ENCODE data around the gene WDTC1. TPM values are rescaled to one million over a fixed set of nuclear protein-coding genes. Genes with fewer than 3 reads are reported as not detected.
A peak's percentile ranks its signal among the peaks of the same experiment; 100 is the strongest.

WDTC1 gene
- total RNA-seq, 1 experiment from 2014 or later: 24.6 TPM

DNA sequence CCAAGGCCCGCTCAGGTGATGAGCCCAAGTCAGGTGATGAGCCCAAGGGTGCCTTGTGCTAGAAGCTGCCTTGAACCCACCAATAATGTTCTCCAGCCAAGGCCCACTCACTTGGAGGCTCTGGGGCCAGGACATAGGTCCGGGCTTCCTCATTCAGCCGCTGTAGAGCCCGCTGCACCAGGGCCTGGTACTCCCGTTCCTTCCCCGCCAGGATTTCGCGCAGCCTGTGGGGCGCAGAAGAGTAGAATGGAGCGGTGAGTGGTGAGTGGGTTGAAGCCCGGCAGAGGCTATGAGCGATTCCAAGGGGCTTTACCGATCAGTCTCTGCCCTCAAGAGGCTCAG is 121.8 kb downstream of the WDTC1 start:
- intact Hi-C loops (cut with micrococcal nuclease; ENCODE audit: unreplicated experiment): no loop called here
- CTCF ChIA-PET: no interaction called here
- H3K27ac ChIP-seq (ENCODE audit: low read length): no peak overlapping the region
- H3K36me3 ChIP-seq (ENCODE audit: control insufficient read depth, insufficient read depth, low read length): no peaks in the 10 kb centered on the region; the same call in 1 of the 2 replicates
- no peaks in the 10 kb centered on the region for H3K27me3 ChIP-seq (ENCODE audit: control insufficient read depth, insufficient read depth, low read length)
- no peak for ATAC-seq
- in situ Hi-C loops (cut with HindIII; ENCODE audit: low pct_unique_long_range_greater_than_20kb, low sequenced_read_pairs): no loop called here
- no peaks in the 10 kb centered on the region for H3K9me3 ChIP-seq (ENCODE audit: control insufficient read depth, insufficient read depth, low read depth, low read length)
- no peak for DNase-seq (ENCODE audit: low read depth, low spot score)
- no peak overlapping the region for H3K4me3 ChIP-seq (ENCODE audit: low read depth in 2 of 2, low read length in 2 of 2)
- POLR2A ChIA-PET: no interaction called here
- no TSS peak for BruUV-seq (replicated peaks)
- TF ChIP-seq POLR2AphosphoS5 (IDR thresholded peaks at IDR 0.05; ENCODE audit: low read depth, low read length) (no peak), SIN3A (IDR thresholded peaks at IDR 0.05; ENCODE audit: borderline replicate concordance, insufficient read depth, low read depth, low read length) (no peak)
- TF ChIP-seq, protein P1, sequence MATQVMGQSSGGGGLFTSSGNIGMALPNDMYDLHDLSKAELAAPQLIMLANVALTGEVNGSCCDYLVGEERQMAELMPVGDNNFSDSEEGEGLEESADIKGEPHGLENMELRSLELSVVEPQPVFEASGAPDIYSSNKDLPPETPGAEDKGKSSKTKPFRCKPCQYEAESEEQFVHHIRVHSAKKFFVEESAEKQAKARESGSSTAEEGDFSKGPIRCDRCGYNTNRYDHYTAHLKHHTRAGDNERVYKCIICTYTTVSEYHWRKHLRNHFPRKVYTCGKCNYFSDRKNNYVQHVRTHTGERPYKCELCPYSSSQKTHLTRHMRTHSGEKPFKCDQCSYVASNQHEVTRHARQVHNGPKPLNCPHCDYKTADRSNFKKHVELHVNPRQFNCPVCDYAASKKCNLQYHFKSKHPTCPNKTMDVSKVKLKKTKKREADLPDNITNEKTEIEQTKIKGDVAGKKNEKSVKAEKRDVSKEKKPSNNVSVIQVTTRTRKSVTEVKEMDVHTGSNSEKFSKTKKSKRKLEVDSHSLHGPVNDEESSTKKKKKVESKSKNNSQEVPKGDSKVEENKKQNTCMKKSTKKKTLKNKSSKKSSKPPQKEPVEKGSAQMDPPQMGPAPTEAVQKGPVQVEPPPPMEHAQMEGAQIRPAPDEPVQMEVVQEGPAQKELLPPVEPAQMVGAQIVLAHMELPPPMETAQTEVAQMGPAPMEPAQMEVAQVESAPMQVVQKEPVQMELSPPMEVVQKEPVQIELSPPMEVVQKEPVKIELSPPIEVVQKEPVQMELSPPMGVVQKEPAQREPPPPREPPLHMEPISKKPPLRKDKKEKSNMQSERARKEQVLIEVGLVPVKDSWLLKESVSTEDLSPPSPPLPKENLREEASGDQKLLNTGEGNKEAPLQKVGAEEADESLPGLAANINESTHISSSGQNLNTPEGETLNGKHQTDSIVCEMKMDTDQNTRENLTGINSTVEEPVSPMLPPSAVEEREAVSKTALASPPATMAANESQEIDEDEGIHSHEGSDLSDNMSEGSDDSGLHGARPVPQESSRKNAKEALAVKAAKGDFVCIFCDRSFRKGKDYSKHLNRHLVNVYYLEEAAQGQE (IDR thresholded peaks at IDR 0.05; ENCODE audit: insufficient read depth in 1 of 2, low read depth in 2 of 2, low read length in 1 of 2): no peak
- peaks cover 5% of the 10 kb centered on the region for H3K4me1 ChIP-seq (ENCODE audit: control insufficient read depth, insufficient read depth, low read length)

DNA sequence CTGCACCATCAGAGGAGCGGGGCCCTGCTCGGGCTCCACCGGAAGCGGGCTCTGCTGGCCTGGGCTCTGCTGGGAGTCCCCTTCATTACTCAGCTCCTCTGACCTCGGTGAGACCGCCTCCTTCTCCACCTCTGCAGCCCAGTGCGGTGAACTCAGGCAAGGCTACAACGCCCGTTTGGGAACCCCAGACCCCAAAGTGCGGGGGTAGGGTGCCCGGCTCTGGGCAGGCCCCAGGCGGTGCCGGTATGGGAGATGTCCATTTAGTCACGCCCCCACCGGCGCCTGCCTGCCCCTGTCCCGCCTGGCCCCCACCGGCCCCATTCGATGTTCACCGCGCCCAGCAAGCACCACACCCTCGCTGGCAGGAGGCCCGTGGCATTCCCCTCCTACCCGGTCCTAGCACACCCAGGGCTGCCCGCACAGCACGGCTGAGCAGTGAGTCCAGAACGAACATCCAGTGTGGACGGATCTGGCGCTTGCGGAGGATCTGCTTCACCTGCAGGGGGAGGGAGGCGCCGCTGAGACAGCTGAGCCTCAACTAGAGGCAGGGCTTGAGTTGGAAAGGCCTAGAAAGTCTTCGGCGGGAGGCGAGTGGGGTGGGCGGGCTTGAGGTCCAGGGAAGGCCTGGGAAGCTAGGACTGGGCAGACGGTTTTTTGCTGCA is 122.3 kb downstream of the WDTC1 start:
- POLR2A ChIA-PET: no interaction called here
- no TSS peak for BruUV-seq (replicated peaks)
- ATAC-seq: no peak

DNA sequence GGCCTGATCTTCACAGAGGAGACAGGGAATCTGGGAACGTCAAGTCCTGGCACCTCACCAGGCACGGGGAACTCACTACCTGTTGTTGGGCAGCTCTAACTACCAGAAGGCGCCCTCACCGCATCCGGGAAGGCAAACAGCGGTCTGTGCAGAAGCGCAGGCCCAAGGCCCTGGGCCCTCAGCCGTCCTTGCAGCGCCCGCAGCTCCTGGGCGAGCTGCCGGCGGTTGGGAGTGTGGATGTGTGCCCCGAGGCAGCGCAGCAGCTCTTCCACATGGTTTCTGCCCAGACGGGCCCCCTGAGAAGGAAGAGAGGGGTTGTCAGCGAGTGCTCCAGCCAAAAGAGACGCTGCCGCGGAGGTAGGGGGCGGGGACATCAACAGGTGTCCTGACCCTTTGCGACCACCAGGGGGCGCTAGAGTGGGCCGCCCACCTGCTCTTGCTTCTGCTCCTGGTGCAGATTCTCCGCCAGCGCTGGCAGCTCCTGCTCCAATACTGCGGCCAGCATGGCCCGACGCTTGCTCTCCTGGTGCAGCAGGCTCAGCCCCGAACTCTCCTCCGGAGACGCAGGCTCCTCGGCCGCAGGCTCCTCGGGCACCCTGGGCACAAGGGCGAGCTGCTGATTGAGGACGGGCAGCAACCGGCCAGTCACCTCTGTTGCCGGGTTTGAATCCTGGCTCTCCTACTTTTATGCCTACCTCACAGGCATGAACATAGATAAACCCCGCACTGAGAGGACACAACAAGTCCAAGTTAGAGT is 123.0 kb downstream of the WDTC1 start:
- ChIA-PET POLR2A (no interaction called here), CTCF (interaction anchor here (0.5 to 2.2 kb wide), 6 partner anchors 9 to 411 kb away, joined by 3 to 12 read pairs (median 6); partner anchors contain the start of gene MAP3K6)
- in situ Hi-C loops (cut with HindIII; ENCODE audit: low pct_unique_long_range_greater_than_20kb, low sequenced_read_pairs): no loop called here
- Histone ChIP-seq H3K36me3 (ENCODE audit: control insufficient read depth, insufficient read depth, low read length) (no peaks in the 10 kb centered on the region; the same call in 1 of the 2 replicates), H3K27ac (ENCODE audit: low read length) (no peak overlapping the region), H3K9me3 (ENCODE audit: control insufficient read depth, insufficient read depth, low read depth, low read length) (no peaks in the 10 kb centered on the region), H3K27me3 (ENCODE audit: control insufficient read depth, insufficient read depth, low read length) (no peaks in the 10 kb centered on the region), H3K4me3 (ENCODE audit: low read depth in 2 of 2, low read length in 2 of 2) (no peak overlapping the region), H3K4me1 (ENCODE audit: control insufficient read depth, insufficient read depth, low read length) (no peaks in the 10 kb centered on the region)
- no TSS peak for BruUV-seq (replicated peaks)
- intact Hi-C loops (cut with micrococcal nuclease; ENCODE audit: unreplicated experiment): no loop called here
- peak; percentile 83 for ATAC-seq
- no peak for DNase-seq (ENCODE audit: low read depth, low spot score)
- no peak for TF ChIP-seq SIN3A (IDR thresholded peaks at IDR 0.05; ENCODE audit: borderline replicate concordance, insufficient read depth, low read depth, low read length)
- TF ChIP-seq POLR2AphosphoS5 (IDR thresholded peaks at IDR 0.05; ENCODE audit: low read depth, low read length): no peak
- TF ChIP-seq, protein P1 (IDR thresholded peaks at IDR 0.05; ENCODE audit: insufficient read depth in 1 of 2, low read depth in 2 of 2, low read length in 1 of 2): 0 out of 4 replicates have a peak, but pooled peaks of 1 of the 2 experiments have one; percentile 12
- TF ChIP-seq, protein P2, sequence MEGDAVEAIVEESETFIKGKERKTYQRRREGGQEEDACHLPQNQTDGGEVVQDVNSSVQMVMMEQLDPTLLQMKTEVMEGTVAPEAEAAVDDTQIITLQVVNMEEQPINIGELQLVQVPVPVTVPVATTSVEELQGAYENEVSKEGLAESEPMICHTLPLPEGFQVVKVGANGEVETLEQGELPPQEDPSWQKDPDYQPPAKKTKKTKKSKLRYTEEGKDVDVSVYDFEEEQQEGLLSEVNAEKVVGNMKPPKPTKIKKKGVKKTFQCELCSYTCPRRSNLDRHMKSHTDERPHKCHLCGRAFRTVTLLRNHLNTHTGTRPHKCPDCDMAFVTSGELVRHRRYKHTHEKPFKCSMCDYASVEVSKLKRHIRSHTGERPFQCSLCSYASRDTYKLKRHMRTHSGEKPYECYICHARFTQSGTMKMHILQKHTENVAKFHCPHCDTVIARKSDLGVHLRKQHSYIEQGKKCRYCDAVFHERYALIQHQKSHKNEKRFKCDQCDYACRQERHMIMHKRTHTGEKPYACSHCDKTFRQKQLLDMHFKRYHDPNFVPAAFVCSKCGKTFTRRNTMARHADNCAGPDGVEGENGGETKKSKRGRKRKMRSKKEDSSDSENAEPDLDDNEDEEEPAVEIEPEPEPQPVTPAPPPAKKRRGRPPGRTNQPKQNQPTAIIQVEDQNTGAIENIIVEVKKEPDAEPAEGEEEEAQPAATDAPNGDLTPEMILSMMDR (IDR thresholded peaks at IDR 0.05): peak; percentile 97
- no peak for TF ChIP-seq TCF7L2 (IDR thresholded peaks at IDR 0.05; ENCODE audit: low read depth, low read length)

More for the DNA sequence above, 122.3 kb downstream of the WDTC1 start:
- Histone ChIP-seq H3K4me1 (ENCODE audit: control insufficient read depth, insufficient read depth, low read length) (no peaks in the 10 kb centered on the region; the same call in 1 of the 2 replicates), H3K4me3 (ENCODE audit: low read depth in 2 of 2, low read length in 2 of 2) (no peak overlapping the region), H3K9me3 (ENCODE audit: control insufficient read depth, insufficient read depth, low read depth, low read length) (no peaks in the 10 kb centered on the region), H3K36me3 (ENCODE audit: control insufficient read depth, insufficient read depth, low read length) (no peaks in the 10 kb centered on the region; the same call in 1 of the 2 replicates), H3K27me3 (ENCODE audit: control insufficient read depth, insufficient read depth, low read length) (no peaks in the 10 kb centered on the region), H3K27ac (ENCODE audit: low read length) (no peak overlapping the region)
- TF ChIP-seq POLR2AphosphoS5 (IDR thresholded peaks at IDR 0.05; ENCODE audit: low read depth, low read length): no peak
- no peak for DNase-seq (ENCODE audit: low read depth, low spot score)
- intact Hi-C loops (cut with micrococcal nuclease; ENCODE audit: unreplicated experiment) (no loop called here), in situ Hi-C loops (cut with HindIII; ENCODE audit: low pct_unique_long_range_greater_than_20kb, low sequenced_read_pairs) (no loop called here)
- CTCF ChIA-PET: interaction anchor here (0.5 to 2.2 kb wide), 4 partner anchors 9 to 412 kb away, joined by 5 to 12 read pairs (median 9); partner anchors contain the start of gene MAP3K6
